Stimulated activated naive CD4-positive, alpha-beta T cell (primary cell): ENCODE data around the gene PCSK5.

Experiments used
- DNase-seq, 6 experiments: peaks; one replicate each; lab custom pipeline; 2025; lab: John Stamatoyannopoulos, UW

The PCSK5 gene

GRCh38 chr9:76138360-76138759 is 247.9 kb downstream of the PCSK5 start:
- DNase-seq, result no peak

GRCh38 chr9:76143834-76144233 is 253.4 kb downstream of the PCSK5 start:
- DNase-seq, result no peak

- no peak for DNase-seq
Measured at GRCh38 chr9:76150013-76150412, 259.5 kb downstream of the PCSK5 start.

GRCh38 chr9:76151267-76151666 is 260.8 kb downstream of the PCSK5 start:
- DNase-seq, result no peak

- no peak for DNase-seq
Measured at GRCh38 chr9:76153339-76153738, 262.9 kb downstream of the PCSK5 start.

GRCh38 chr9:76153902-76154629 is 263.6 kb downstream of the PCSK5 start:
- no peak for DNase-seq

GRCh38 chr9:76155361-76155760 is 264.9 kb downstream of the PCSK5 start:
- DNase-seq, result no peak

- DNase-seq, result no peak
Measured at GRCh38 chr9:76158713-76159112, 268.2 kb downstream of the PCSK5 start.

- DNase-seq, result no peak
Measured at GRCh38 chr9:76159293-76159926, 268.9 kb downstream of the PCSK5 start.

GRCh38 chr9:76161106-76161505 is 270.6 kb downstream of the PCSK5 start:
- DNase-seq, result no peak

GRCh38 chr9:76161541-76161940 is 271.1 kb downstream of the PCSK5 start:
- DNase-seq, result no peak

- DNase-seq, result no peak
Measured at GRCh38 chr9:76162086-76162730, 271.7 kb downstream of the PCSK5 start.

- no peak for DNase-seq
Measured at GRCh38 chr9:76162751-76163500, 272.5 kb downstream of the PCSK5 start.

- no peak for DNase-seq
Measured at GRCh38 chr9:76166526-76166925, 276.1 kb downstream of the PCSK5 start.

- no peak for DNase-seq
Measured at GRCh38 chr9:76176171-76176570, 285.7 kb downstream of the PCSK5 start.

- no peak for DNase-seq
Measured at GRCh38 chr9:76177931-76178330, 287.5 kb downstream of the PCSK5 start.

- DNase-seq, result no peak
Measured at GRCh38 chr9:76180541-76180940, 290.1 kb downstream of the PCSK5 start.

- no peak for DNase-seq
Measured at GRCh38 chr9:76181020-76181641, 290.7 kb downstream of the PCSK5 start.

GRCh38 chr9:76181781-76182180 is 291.3 kb downstream of the PCSK5 start:
- DNase-seq, result no peak

- no peak for DNase-seq
Measured at GRCh38 chr9:76185432-76185831, 295.0 kb downstream of the PCSK5 start.

GRCh38 chr9:76188286-76188685 is 297.8 kb downstream of the PCSK5 start:
- no peak for DNase-seq

- no peak for DNase-seq
Measured at GRCh38 chr9:76188905-76189304, 298.4 kb downstream of the PCSK5 start.
